Dermis blood vessel endothelial cell (primary cell): ENCODE measurements around the gene PIWIL1. TPM values are rescaled to one million over a fixed set of nuclear protein-coding genes. Genes with fewer than 3 reads are reported as not detected.

ENCODE experiments used
- DNase-seq: peaks from one replicate; pipeline ENCODE4 v3.0.0; 2010
- total RNA-seq: library from RNA; depleted of rRNA; stranded (reverse); fragments of >200 nt; gene quantifications from 2 replicates; pipeline ENCODE4 v1.2.3, GENCODE V29; 2014

PIWIL1 gene
- not detected in 2 replicates for total RNA-seq

- DNase-seq, result no peak
Measured at GRCh38 chr12:130337488-130338303, at the start of gene PIWIL1. Gene PIWIL1, plus strand, starts transcription at chr12:130337887. Its CDS starts 4,705 bp downstream, at chr12:130342592.

DNA sequence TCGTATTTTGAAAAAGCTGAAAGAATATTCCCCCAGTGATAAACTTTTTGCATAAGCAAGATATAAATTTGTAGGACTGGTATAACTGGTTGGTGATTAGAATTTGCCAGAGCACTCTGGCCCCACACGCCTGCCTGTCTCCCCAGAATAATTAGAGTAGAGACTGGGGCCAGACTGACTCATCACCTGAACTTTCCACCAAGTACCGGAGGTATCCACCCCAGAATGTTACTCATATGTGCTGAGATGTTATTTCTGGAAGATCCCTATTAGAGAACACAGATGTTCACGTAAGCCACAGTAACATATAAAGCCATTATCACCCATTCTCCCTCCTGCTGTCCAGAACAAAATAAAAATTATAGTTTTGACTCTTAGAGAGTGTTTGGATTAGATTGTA, 49.5 kb upstream of the PIWIL1 start:
- no peak for DNase-seq

- DNase-seq, result no peak
Measured at GRCh38 chr12:130288691-130289090, 49.0 kb upstream of the PIWIL1 start.

DNA sequence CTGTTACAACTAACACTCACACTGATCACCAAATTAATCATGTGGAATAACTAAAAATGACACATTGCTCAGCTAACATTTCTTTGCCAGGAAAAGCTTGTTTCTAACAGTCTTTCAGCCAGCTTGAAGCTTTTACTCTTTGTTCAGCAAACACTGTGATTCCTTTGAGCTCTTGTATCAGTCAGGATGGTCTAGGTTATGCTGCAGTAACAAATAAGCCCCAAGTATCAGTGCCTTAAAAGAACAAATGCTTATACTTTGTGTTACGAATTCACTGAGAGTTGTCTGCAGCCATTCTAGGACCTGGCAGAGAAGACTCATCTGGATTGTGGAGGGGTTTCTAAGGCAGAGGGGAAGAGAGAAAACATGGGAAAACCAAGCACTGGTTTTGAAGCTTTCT, 47.6 kb upstream of the PIWIL1 start:
- DNase-seq, result no peak

DNA sequence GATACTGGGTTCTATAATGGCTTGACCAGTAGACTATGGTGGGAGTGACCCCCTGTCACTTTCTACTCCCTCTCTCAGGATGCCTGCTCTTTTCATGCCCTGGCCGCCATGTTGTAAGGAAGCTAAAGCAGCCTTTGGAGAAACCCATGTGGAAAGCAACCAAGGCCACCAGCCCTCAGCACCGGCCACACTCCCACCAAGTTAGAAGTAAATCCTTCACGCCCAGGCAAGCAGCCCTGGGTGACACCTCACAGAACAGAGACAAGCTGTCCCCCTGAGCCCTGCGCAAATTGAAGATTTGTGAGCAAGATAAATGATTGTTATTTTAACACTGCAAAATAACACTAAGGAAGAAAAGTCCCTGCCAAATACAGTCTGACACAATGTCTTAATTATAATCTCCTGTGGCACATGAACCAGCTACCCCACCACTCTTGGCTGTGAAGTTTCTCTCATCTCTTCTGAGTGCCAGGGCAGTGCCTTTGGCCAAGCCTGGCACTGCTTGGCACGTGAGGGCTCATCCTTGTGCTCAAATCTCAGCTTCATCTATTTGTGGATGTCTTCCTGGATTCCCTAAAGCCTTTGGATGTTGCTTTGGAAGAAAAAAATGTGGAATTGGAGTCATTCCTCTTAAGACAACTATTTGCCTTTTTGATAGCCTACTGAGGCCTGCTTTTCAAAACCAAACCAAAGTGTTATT, 39.2 kb upstream of the PIWIL1 start:
- DNase-seq, result no peak

GRCh38 chr12:130299574-130299973, 38.1 kb upstream of the PIWIL1 start:
- no peak for DNase-seq

DNA sequence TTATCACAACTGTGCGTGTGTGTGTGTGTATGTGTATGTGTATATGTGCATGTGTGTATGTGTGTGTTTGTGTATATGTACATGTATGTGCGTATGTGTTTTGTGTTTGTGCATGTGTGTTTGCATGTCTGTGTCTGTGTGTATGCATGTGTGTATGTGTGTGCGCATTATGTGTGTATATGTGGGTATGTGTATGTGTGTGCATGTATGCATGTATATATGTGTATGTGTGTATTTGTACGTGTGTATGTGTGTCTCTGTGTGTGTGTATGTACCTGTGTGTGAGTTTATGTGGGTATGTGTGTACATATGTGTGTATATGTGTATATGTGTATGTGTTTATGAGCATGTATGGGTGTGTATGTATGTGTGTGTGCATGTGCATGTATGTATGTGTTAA, 37.6 kb upstream of the PIWIL1 start:
- no peak for DNase-seq

DNA sequence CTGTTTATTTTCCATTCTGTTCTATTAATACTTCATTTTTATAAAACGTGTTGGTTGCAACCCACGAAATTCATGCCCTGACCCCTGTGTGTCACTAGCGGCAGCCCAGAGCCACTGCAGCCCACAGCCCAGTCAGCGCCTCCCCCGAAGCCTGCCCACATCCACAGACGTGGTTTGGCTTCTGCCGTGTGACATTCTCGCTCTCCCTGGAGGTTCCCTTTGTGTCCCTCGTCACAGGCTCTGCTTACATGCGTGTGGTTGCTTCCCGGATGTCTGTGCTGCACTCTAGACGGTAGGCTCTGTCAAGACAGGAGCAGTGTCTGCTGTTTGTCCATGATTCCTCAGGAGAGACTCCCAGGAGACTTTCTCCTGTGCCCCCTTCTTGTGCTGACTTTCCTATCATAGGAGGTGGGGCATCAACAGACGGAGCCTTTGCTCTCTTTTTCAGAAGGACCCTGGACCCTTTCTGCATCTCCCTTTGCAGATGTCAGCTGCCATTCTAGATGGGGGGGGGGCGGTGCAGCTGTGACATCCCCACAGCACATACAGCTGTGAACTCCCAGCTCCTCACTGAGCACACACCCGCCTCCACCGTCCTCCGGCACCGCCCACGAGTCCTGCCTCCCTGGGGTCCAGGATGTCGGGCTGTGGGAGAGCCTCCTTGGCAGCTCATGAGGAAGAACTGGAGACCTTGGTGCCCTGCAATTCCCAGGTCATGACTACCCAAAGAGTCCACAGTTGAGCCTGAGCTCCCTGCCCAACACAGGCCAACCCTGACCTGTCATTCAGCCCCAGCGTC, 36.8 kb upstream of the PIWIL1 start:
- no peak for DNase-seq

- no peak for DNase-seq
Measured at GRCh38 chr12:130301559-130301958, 36.1 kb upstream of the PIWIL1 start.

GRCh38 chr12:130303781-130304180, 33.9 kb upstream of the PIWIL1 start:
- DNase-seq, result no peak

DNA sequence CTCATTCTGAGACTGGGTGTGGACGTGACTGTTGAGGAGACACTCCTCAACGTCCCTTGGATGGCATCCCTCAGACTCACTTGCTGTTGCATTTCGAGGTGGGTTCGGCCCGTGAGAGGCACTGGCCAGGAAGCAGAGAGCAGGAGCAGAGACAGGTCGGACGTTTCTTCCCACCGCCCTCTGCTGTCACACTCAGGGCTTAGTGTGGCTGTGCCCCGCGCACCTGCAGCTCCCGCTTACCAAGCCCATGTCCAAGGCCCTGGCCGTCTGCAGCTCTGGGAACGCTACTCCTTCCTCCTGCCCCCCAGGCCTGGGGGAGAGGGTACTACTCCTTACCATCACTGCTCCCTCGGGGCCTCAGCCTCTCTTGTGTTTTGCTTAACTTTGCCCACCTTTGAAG, 29.8 kb upstream of the PIWIL1 start:
- DNase-seq, result no peak

DNA sequence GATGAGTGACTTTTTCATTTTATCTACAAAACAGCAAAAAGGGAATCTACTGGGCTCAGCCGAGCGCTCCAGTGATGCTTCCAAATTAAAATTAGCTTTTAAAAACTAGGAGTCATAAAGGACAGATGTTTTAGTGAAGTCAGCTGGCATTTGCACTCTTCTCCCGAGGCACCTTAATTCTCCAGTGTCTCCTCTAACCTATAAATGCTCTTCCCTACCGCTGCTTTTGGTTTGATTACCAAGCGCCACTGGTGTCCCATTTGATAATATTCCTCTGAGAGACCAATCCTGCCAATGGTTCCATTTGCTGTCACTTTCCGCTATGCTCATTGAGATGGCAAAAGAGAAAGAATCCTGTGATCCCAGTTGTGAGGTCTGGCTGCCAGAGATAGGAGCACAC, 29.3 kb upstream of the PIWIL1 start:
- no peak for DNase-seq

GRCh38 chr12:130316251-130316650, 21.4 kb upstream of the PIWIL1 start:
- DNase-seq, result no peak

- DNase-seq, result no peak
Measured at GRCh38 chr12:130320536-130320935, 17.2 kb upstream of the PIWIL1 start.

GRCh38 chr12:130322263-130322662, 15.4 kb upstream of the PIWIL1 start:
- DNase-seq, result no peak

- no peak for DNase-seq
Measured at GRCh38 chr12:130330685-130331084, 7.0 kb upstream of the PIWIL1 start.

- no peak for DNase-seq
Measured at GRCh38 chr12:130331146-130331545, 6.5 kb upstream of the PIWIL1 start.

DNA sequence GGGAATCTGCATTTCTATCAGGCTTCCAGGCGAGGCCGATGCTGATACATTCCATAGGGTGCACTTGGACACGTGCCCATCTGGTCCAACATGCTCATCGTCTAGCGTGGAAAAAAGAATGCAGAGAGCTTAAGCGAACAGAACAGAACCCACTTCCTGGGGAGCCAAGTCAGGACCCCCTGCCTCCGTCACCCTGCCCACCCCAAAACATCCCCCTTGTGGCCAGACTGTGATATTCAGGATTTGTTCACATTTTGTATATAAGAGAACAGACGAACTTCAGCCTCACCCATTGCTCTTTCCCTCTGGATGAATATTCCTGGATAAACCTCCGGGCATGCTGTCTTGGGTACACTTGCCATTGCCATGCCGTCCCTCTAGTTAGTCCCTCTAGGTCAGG, 4.3 kb upstream of the PIWIL1 start:
- no peak for DNase-seq

GRCh38 chr12:130334399-130334798, 3.3 kb upstream of the PIWIL1 start:
- no peak for DNase-seq

DNA sequence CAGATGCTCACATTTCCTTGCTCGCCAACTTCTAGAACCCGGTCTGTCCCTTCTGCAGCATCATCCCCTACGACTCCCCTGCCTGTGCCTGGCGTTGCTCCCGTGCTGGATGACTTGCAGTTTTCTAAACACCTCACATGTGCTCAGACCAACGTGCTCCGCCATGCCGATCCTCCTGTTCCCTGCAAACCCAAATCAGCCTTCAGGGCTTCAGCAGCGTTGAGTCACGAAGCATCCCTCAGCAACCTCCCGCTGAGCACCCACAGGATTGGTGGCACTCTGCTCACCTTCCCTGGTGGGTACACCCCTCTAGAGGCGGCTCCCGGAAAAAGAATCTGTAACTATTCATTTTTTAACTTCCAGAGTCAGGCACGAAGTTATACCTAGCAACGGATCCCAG, 2.8 kb upstream of the PIWIL1 start:
- no peak for DNase-seq

GRCh38 chr12:130335517-130336392, 1.9 kb upstream of the PIWIL1 start:
- DNase-seq, result peak; percentile 77

DNA sequence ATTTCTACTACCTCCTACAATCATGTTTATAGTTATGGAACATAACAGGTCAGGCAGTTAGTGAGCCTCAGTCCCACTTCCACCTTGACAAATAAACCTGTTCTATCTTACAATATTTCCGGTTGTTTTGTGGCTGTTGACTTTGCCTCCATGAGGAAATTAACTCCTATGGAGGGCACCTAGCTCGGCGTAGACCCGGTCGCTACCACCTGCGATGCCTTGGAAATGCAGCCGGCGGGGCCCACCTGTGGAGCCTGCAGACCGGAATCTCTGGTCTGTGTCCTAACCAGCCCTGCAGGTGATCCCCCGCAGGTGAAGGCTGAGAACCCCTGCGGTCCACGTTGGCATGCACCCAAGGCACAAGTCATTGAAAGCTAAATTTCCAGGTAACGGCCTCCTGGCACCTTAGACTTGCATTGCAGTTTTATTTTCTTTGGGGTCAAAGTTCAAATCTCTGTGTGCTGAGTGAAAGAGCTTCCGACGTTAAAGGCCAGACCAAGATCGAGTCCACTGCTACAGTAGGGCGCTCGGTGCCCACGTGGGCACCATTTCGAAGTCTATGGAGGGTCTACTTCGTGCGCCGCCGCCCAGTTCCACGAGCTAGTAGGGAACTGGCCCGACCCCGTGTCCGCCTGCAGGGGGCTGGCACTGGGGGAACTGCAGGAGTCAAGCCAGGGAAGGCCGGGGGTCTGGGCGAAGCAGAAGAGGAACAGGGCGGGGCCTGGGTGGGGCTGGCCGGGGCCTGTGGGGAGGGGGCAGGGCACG, 782 bp upstream of the PIWIL1 start:
- no peak for DNase-seq
